Measurements from ENCODE around the gene ZCCHC10.

The ZCCHC10 gene

GRCh38 chr5:132953710-132954109 is 72.6 kb downstream of the ZCCHC10 start:
- Histone ChIP-seq H3K4me1 (ENCODE audit: control insufficient read depth, insufficient read depth, low read length) (peaks cover 15% of the 10 kb centered on the region), H3K9me3 (ENCODE audit: control insufficient read depth in 2 of 2, low read length in 2 of 2) (no peaks in the 10 kb centered on the region), H3K27ac (ENCODE audit: low read length) (no peak overlapping the region), H3K4me3 (ENCODE audit: low read length in 2 of 2) (no peak overlapping the region), H3K27me3 (ENCODE audit: control insufficient read depth in 1 of 2, insufficient read depth in 2 of 2, low read length in 2 of 2) (no peaks in the 10 kb centered on the region), H3K36me3 (ENCODE audit: control insufficient read depth in 2 of 2, insufficient read depth in 2 of 2, low read length in 2 of 2) (peaks cover 0 to 3% of the 10 kb centered on the region in 2 donors), H3K9ac (ENCODE audit: low read length in 2 of 2) (no peak overlapping the region)

GRCh38 chr5:132952829-132953228 is 73.5 kb downstream of the ZCCHC10 start:
- Histone ChIP-seq H3K9me3 (ENCODE audit: control insufficient read depth in 2 of 2, low read length in 2 of 2) (no peaks in the 10 kb centered on the region), H3K27me3 (ENCODE audit: control insufficient read depth in 1 of 2, insufficient read depth in 2 of 2, low read length in 2 of 2) (no peaks in the 10 kb centered on the region), H3K4me1 (ENCODE audit: control insufficient read depth, insufficient read depth, low read length) (peaks cover 15% of the 10 kb centered on the region), H3K27ac (ENCODE audit: low read length) (no peak overlapping the region), H3K9ac (ENCODE audit: low read length in 2 of 2) (no peak overlapping the region), H3K36me3 (ENCODE audit: control insufficient read depth in 2 of 2, insufficient read depth in 2 of 2, low read length in 2 of 2) (peaks cover 0 to 3% of the 10 kb centered on the region in 2 donors), H3K4me3 (ENCODE audit: low read length in 2 of 2) (no peak overlapping the region)

GRCh38 chr5:132951897-132952296 is 74.5 kb downstream of the ZCCHC10 start:
- Histone ChIP-seq H3K9ac (ENCODE audit: low read length in 2 of 2) (no peak overlapping the region), H3K27ac (ENCODE audit: low read length) (no peak overlapping the region), H3K9me3 (ENCODE audit: control insufficient read depth in 2 of 2, low read length in 2 of 2) (no peaks in the 10 kb centered on the region), H3K36me3 (ENCODE audit: control insufficient read depth in 2 of 2, insufficient read depth in 2 of 2, low read length in 2 of 2) (peaks cover 0 to 3% of the 10 kb centered on the region in 2 donors), H3K27me3 (ENCODE audit: control insufficient read depth in 1 of 2, insufficient read depth in 2 of 2, low read length in 2 of 2) (no peaks in the 10 kb centered on the region), H3K4me3 (ENCODE audit: low read length in 2 of 2) (no peak overlapping the region), H3K4me1 (ENCODE audit: control insufficient read depth, insufficient read depth, low read length) (peaks cover 18% of the 10 kb centered on the region)

GRCh38 chr5:132949136-132949535 is 77.2 kb downstream of the ZCCHC10 start:
- peaks cover 14% of the 10 kb centered on the region for H3K4me1 ChIP-seq (ENCODE audit: control insufficient read depth, insufficient read depth, low read length)
- H3K27ac ChIP-seq (ENCODE audit: low read length) = no peak overlapping the region

GRCh38 chr5:132947671-132948070 is 78.7 kb downstream of the ZCCHC10 start:
- H3K9me3 ChIP-seq (ENCODE audit: control insufficient read depth in 2 of 2, low read length in 2 of 2) = no peaks in the 10 kb centered on the region
- H3K4me1 ChIP-seq (ENCODE audit: control insufficient read depth, insufficient read depth, low read length) = peaks cover 11% of the 10 kb centered on the region
- H3K9ac ChIP-seq (ENCODE audit: low read length in 2 of 2) = no peak overlapping the region
- H3K27ac ChIP-seq (ENCODE audit: low read length) = no peak overlapping the region
- H3K4me3 ChIP-seq (ENCODE audit: low read length in 2 of 2) = no peak overlapping the region
- peaks cover 0 to 2% of the 10 kb centered on the region in 2 donors for H3K36me3 ChIP-seq (ENCODE audit: control insufficient read depth in 2 of 2, insufficient read depth in 2 of 2, low read length in 2 of 2)
- H3K27me3 ChIP-seq (ENCODE audit: control insufficient read depth in 1 of 2, insufficient read depth in 2 of 2, low read length in 2 of 2) = no peaks in the 10 kb centered on the region

More at GRCh38 chr5:132949136-132949535, 77.2 kb downstream of the ZCCHC10 start:
- H3K9me3 ChIP-seq (ENCODE audit: control insufficient read depth in 2 of 2, low read length in 2 of 2) = no peaks in the 10 kb centered on the region
- H3K36me3 ChIP-seq (ENCODE audit: control insufficient read depth in 2 of 2, insufficient read depth in 2 of 2, low read length in 2 of 2) = no peaks in the 10 kb centered on the region
- no peak overlapping the region for H3K4me3 ChIP-seq (ENCODE audit: low read length in 2 of 2)
- no peak overlapping the region for H3K9ac ChIP-seq (ENCODE audit: low read length in 2 of 2)
- no peaks in the 10 kb centered on the region for H3K27me3 ChIP-seq (ENCODE audit: control insufficient read depth in 1 of 2, insufficient read depth in 2 of 2, low read length in 2 of 2)
